HepG2 (cell line): ENCODE measurements around the gene TMEM256. TPM values are rescaled to one million over a fixed set of nuclear protein-coding genes. Genes with fewer than 3 reads are reported as not detected.

Source experiments
- HIVEP1 ChIP-seq: sonication (generic); formaldehyde crosslinking; IDR thresholded peaks from 2 replicates; pipeline ENCODE4 v1.4.0; 2020; ENCODE audit warnings: mild to moderate bottlenecking, missing genetic modification reagents
- HNRNPLL ChIP-seq: fragments of 200-400 bp; formaldehyde crosslinking; IDR thresholded peaks from 2 replicates; pipeline ENCODE4 v1.6.1; 2017; ENCODE audit warnings: mild to moderate bottlenecking, low read depth, low read length; ENCODE audit not compliant: poor library complexity, severe bottlenecking
- HOXA7 ChIP-seq: sonication (generic); formaldehyde crosslinking; IDR thresholded peaks from 2 replicates; pipeline ENCODE4 v1.8.1; 2022; ENCODE audit warnings: mild to moderate bottlenecking, missing genetic modification reagents, moderate library complexity
- IKZF4 ChIP-seq: sonication (generic); formaldehyde crosslinking; IDR thresholded peaks from 2 replicates; pipeline ENCODE4 v1.5.1; 2020; ENCODE audit warnings: borderline replicate concordance, mild to moderate bottlenecking, low read depth, missing genetic modification reagents; ENCODE audit errors: not compliant biosample characterization
- ISX ChIP-seq: sonication (generic); formaldehyde crosslinking; conservative IDR thresholded peaks from 2 replicates; pipeline ENCODE4 v1.5.0; 2020; ENCODE audit warnings: missing genetic modification reagents
- MIXL1 ChIP-seq: IDR thresholded peaks from 2 replicates; pipeline ENCODE4 v1.6.1; 2016
- MXI1 ChIP-seq: IDR thresholded peaks from 3 replicates; pipeline ENCODE4 v1.6.1; 2012; ENCODE audit warnings: low read depth, low read length, inconsistent platforms, borderline replicate concordance
- SMAD9 ChIP-seq: sonication (generic); formaldehyde crosslinking; IDR thresholded peaks from 2 replicates; pipeline ENCODE4 v1.5.1; 2020; ENCODE audit warnings: mild to moderate bottlenecking, missing genetic modification reagents
- SYNCRIP ChIP-seq: fragments of 200-400 bp; formaldehyde crosslinking; IDR thresholded peaks from 2 replicates; pipeline ENCODE4 v1.6.1; 2018; ENCODE audit warnings: mild to moderate bottlenecking, low read depth, low read length; ENCODE audit not compliant: insufficient read depth
- THAP8 ChIP-seq: sonication (generic); formaldehyde crosslinking; IDR thresholded peaks from 2 replicates; pipeline ENCODE4 v1.5.1; 2020; ENCODE audit warnings: missing genetic modification reagents, mild to moderate bottlenecking, borderline replicate concordance
- TMF1 ChIP-seq: sonication (generic); formaldehyde crosslinking; IDR thresholded peaks from 2 replicates; pipeline ENCODE4 v1.8.1; 2022; ENCODE audit warnings: low read depth, missing genetic modification reagents
- ZBTB39 ChIP-seq: sonication (generic); formaldehyde crosslinking; IDR thresholded peaks from 2 replicates; pipeline ENCODE4 v1.5.0; 2020; ENCODE audit warnings: missing genetic modification reagents
- ZNF180 ChIP-seq: sonication (generic); formaldehyde crosslinking; IDR thresholded peaks from 2 replicates; pipeline ENCODE4 v1.4.0; 2020; ENCODE audit warnings: low read depth, missing genetic modification reagents, borderline replicate concordance
- ZNF260 ChIP-seq: sonication (generic); formaldehyde crosslinking; IDR thresholded peaks from 2 replicates; pipeline ENCODE4 v1.4.0; 2020; ENCODE audit warnings: missing genetic modification reagents, low read depth, mild to moderate bottlenecking, borderline replicate concordance
- ZNF263 ChIP-seq: sonication (generic); formaldehyde crosslinking; IDR thresholded peaks from 2 replicates; pipeline ENCODE4 v1.4.0; 2020; ENCODE audit warnings: missing genetic modification reagents
- ZNF280D ChIP-seq: sonication (generic); formaldehyde crosslinking; IDR thresholded peaks from 2 replicates; pipeline ENCODE4 v1.5.1; 2020; ENCODE audit warnings: mild to moderate bottlenecking, missing genetic modification reagents
- ZNF556 ChIP-seq: sonication (generic); formaldehyde crosslinking; IDR thresholded peaks from 2 replicates; pipeline ENCODE4 v1.4.0; 2020; ENCODE audit warnings: mild to moderate bottlenecking, missing genetic modification reagents, borderline replicate concordance
- ZNF770 ChIP-seq: sonication (generic); formaldehyde crosslinking; IDR thresholded peaks from 2 replicates; pipeline ENCODE4 v1.5.0; 2020; ENCODE audit warnings: mild to moderate bottlenecking, missing genetic modification reagents
- ZSCAN31 ChIP-seq: sonication (generic); formaldehyde crosslinking; IDR thresholded peaks from 2 replicates; pipeline ENCODE4 v1.5.0; 2020; ENCODE audit warnings: low read depth, mild to moderate bottlenecking, missing genetic modification reagents
- polyA plus RNA-seq, 8 experiments: library from polyadenylated mRNA; depleted of rRNA in 3 of 8; stranded (reverse) in 7 of 8; unstranded in 1 of 8; fragments of >200 nt; fragmentation: Illumina TruSeq in 4 of 8; extraction: Trizol in 4 of 8; gene quantifications; 2 replicates each; pipeline versions ENCODE4 v1.2.1 to v1.2.3, GENCODE V29; 2011 to 2016; ENCODE audit warnings: low read depth in 4 of 8, missing spikeins in 1 of 8, mixed read lengths in 1 of 8; ENCODE audit not compliant: insufficient read depth in 1 of 8
- total RNA-seq, 5 experiments: library from RNA; depleted of rRNA; stranded (reverse); fragments of >200 nt; fragmentation: Illumina TruSeq; extraction: Trizol; gene quantifications; 2 replicates each; pipeline ENCODE4 v1.2.3, GENCODE V29; 2016; ENCODE audit warnings: low read depth in 1 of 5
- TF ChIP-seq, protein P1 (sequence below): IDR thresholded peaks from 2 replicates; pipeline ENCODE4 v1.6.1; 2016; ENCODE audit warnings: missing compliant biosample characterization, missing genetic modification reagents, borderline replicate concordance

TMEM256 gene
- total and polyA plus RNA-seq, 2 of the 13 experiments (the other 11 are each of a cell fraction or from before 2014, with no cell fraction given) = 231 to 252 TPM

- TF ChIP-seq ZBTB39 (CRISPR knock-in tag) (no peak), MIXL1 (CRISPR knock-in tag) (no peak; the same call in 1 of the 2 replicates), ZNF263 (CRISPR knock-in tag) (no peak), TMF1 (CRISPR knock-in tag) (0 out of 2 replicates have a peak, but pooled peaks have one; percentile 14), ZNF280D (CRISPR knock-in tag) (no peak), SMAD9 (CRISPR knock-in tag) (no peak), ZNF180 (CRISPR knock-in tag) (no peak), MXI1 (peak; percentile 63; the same call in 1 of the 3 replicates), ZNF770 (CRISPR knock-in tag) (no peak), ZNF260 (CRISPR knock-in tag) (no peak), HNRNPLL (no peak), IKZF4 (no peak), SYNCRIP (no peak), HOXA7 (CRISPR knock-in tag) (no peak), ISX (CRISPR knock-in tag) (no peak), HIVEP1 (CRISPR knock-in tag) (no peak), THAP8 (CRISPR knock-in tag) (no peak), ZNF556 (CRISPR knock-in tag) (0 out of 2 replicates have a peak, but pooled peaks have one; percentile 5), ZSCAN31 (CRISPR knock-in tag) (no peak)
- TF ChIP-seq, protein P1, sequence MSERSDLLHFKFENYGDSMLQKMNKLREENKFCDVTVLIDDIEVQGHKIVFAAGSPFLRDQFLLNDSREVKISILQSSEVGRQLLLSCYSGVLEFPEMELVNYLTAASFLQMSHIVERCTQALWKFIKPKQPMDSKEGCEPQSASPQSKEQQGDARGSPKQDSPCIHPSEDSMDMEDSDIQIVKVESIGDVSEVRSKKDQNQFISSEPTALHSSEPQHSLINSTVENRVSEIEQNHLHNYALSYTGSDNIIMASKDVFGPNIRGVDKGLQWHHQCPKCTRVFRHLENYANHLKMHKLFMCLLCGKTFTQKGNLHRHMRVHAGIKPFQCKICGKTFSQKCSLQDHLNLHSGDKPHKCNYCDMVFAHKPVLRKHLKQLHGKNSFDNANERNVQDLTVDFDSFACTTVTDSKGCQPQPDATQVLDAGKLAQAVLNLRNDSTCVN (CRISPR knock-in tag) = peak; percentile 30; the same call in 1 of the 2 replicates
Measured at GRCh38 chr17:7403043-7403726, 712 bp downstream of the TMEM256 start (continued).
